ENCODE data around the gene POC1A. TPM values are rescaled to one million over a fixed set of nuclear protein-coding genes. Genes with fewer than 3 reads are reported as not detected.

POC1A gene
- total RNA-seq, 1 donor from 2014 or later, result 30.1 TPM

GRCh38 chr3:52088445-52089367, 65.5 kb downstream of the POC1A start:
- Mint-ChIP-seq H3K36me3 (ENCODE audit: low read depth) (peaks cover 4% of the 10 kb centered on the region), H3K9me3 (no peaks in the 10 kb centered on the region), H3K27ac (ENCODE audit: unreplicated experiment) (peak overlapping the region; percentile 87), H3K4me3 (no peak overlapping the region), H3K27me3 (ENCODE audit: low read depth) (no peaks in the 10 kb centered on the region), H3K4me1 (peaks cover 45% of the 10 kb centered on the region)
- peak; percentile 22 for DNase-seq (ENCODE audit: low read depth, low spot score)
- TF ChIP-seq, protein P1, sequence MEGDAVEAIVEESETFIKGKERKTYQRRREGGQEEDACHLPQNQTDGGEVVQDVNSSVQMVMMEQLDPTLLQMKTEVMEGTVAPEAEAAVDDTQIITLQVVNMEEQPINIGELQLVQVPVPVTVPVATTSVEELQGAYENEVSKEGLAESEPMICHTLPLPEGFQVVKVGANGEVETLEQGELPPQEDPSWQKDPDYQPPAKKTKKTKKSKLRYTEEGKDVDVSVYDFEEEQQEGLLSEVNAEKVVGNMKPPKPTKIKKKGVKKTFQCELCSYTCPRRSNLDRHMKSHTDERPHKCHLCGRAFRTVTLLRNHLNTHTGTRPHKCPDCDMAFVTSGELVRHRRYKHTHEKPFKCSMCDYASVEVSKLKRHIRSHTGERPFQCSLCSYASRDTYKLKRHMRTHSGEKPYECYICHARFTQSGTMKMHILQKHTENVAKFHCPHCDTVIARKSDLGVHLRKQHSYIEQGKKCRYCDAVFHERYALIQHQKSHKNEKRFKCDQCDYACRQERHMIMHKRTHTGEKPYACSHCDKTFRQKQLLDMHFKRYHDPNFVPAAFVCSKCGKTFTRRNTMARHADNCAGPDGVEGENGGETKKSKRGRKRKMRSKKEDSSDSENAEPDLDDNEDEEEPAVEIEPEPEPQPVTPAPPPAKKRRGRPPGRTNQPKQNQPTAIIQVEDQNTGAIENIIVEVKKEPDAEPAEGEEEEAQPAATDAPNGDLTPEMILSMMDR (conservative IDR thresholded peaks at IDR 0.05), result no peak

DNA sequence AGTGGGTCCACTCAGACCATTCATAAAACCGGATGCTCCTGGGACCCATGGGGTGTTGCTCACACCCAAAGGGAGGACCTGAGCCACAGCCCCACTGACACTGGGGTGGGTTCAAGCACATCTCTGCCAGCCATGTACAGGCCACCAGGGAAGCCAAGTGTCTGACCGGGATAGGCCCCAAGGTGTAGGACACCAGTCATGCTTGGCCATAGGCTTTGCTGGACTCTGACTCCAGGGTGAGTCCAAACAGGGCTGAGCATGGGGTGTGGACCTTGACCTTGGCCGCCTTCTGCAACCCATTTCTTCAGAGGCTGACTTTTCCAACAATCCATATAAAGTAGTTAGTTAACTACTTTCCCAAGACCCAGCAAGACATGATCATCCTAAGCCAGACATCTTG, 66.5 kb downstream of the POC1A start:
- Mint-ChIP-seq H3K4me1 (peaks cover 45% of the 10 kb centered on the region), H3K27ac (ENCODE audit: unreplicated experiment) (no peak overlapping the region), H3K27me3 (ENCODE audit: low read depth) (no peaks in the 10 kb centered on the region)

GRCh38 chr3:52086976-52087663, 67.1 kb downstream of the POC1A start:
- TF ChIP-seq, protein P1 (conservative IDR thresholded peaks at IDR 0.05), result no peak
- H3K4me3 Mint-ChIP-seq, result no peak overlapping the region
- H3K4me1 Mint-ChIP-seq, result peaks cover 45% of the 10 kb centered on the region

More for the DNA sequence above, 66.5 kb downstream of the POC1A start:
- Mint-ChIP-seq H3K9me3 (no peaks in the 10 kb centered on the region), H3K4me3 (no peak overlapping the region), H3K36me3 (ENCODE audit: low read depth) (peaks cover 4% of the 10 kb centered on the region)
- TF ChIP-seq, protein P1 (conservative IDR thresholded peaks at IDR 0.05), result no peak
- no peak for DNase-seq (ENCODE audit: low read depth, low spot score)

GRCh38 chr3:52086461-52086860, 67.8 kb downstream of the POC1A start:
- no peaks in the 10 kb centered on the region for H3K9me3 Mint-ChIP-seq
- no peaks in the 10 kb centered on the region for H3K27me3 Mint-ChIP-seq (ENCODE audit: low read depth)
- no peak overlapping the region for H3K27ac Mint-ChIP-seq (ENCODE audit: unreplicated experiment)
- DNase-seq (ENCODE audit: low read depth, low spot score), result no peak
- TF ChIP-seq, protein P1 (conservative IDR thresholded peaks at IDR 0.05), result no peak
- no peak overlapping the region for H3K4me3 Mint-ChIP-seq
- H3K4me1 Mint-ChIP-seq, result peaks cover 41% of the 10 kb centered on the region
- H3K36me3 Mint-ChIP-seq (ENCODE audit: low read depth), result peaks cover under 1% of the 10 kb centered on the region

More at GRCh38 chr3:52086976-52087663, 67.1 kb downstream of the POC1A start:
- H3K27me3 Mint-ChIP-seq (ENCODE audit: low read depth), result no peaks in the 10 kb centered on the region
- no peak for DNase-seq (ENCODE audit: low read depth, low spot score)
- H3K36me3 Mint-ChIP-seq (ENCODE audit: low read depth), result peaks cover 4% of the 10 kb centered on the region
- H3K9me3 Mint-ChIP-seq, result no peaks in the 10 kb centered on the region
- peak overlapping the region; percentile 19 for H3K27ac Mint-ChIP-seq (ENCODE audit: unreplicated experiment)

DNA sequence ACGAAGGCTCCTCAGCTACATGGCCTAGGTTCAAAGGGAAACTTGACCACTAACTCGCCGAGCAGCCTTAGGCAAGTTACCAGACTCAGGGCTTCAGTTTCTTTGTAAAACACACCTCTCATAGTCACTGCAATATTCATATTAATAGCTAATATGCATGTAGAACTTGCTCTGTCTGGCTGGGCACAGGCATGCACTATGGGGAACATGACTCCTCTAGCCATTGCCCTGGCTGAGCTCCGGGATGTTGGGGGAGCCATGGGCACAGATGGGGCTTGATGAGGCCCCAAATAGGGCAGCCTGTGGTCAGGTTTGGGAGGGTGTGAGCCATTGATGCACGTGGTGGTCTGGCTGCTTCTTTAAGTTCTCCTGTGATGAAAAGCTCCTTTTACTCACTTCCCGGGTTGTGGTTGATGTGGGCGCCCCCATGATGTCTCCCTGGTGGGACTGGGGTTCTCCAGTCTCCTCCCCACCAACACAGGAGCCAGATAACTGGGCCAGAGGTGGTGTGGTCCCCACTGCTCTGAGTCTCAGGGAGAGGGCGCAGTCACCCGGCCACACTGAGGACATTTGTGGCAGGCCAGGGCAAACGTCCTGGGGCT, 68.4 kb downstream of the POC1A start:
- H3K4me3 Mint-ChIP-seq, result no peak overlapping the region
- H3K4me1 Mint-ChIP-seq, result peaks cover 34% of the 10 kb centered on the region
- H3K36me3 Mint-ChIP-seq (ENCODE audit: low read depth), result no peaks in the 10 kb centered on the region

More for the DNA sequence above, 68.4 kb downstream of the POC1A start:
- no peaks in the 10 kb centered on the region for H3K9me3 Mint-ChIP-seq
- no peak overlapping the region for H3K27ac Mint-ChIP-seq (ENCODE audit: unreplicated experiment)
- TF ChIP-seq, protein P1 (conservative IDR thresholded peaks at IDR 0.05), result no peak
- no peaks in the 10 kb centered on the region for H3K27me3 Mint-ChIP-seq (ENCODE audit: low read depth)
- no peak for DNase-seq (ENCODE audit: low read depth, low spot score)
